ENCODE data around the gene BAIAP2.

DNA sequence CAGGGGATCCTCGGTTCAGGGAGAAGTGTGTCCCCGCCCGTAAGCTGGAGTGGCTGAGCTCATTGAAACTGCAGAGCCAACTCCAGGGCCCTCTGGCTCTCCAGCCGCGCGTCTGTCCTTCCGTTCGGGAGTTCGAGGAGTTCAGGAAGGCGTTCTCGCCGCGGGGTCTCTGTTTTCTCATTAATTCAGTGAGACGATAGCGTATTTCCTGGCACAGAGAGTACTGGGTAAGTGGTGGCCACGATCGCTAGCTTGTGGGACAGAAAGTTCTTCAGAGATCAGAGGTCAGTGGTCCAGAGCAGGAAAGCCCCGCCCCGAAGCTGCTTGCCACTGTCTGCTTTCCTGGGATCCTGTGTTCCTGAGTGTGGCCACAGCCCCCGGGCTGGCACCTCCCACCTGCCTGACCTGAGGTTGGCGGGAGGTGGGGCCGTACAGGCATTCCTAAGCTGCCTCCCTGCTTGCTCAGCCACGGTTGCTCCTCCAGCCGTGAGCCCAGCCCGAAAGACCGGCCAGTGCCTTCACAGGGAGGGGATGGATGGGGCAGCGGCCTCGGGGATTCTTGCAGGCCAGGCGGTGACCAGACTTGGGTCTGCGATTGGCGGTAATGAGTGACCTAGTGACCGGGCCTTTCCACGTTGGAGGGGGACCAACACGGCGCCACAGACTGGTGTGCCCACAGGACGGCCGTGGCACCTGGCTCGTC lies 8.9 kb downstream of the BAIAP2 start:
- TF ChIP-seq PPARA (CRISPR knock-in tag; IDR thresholded peaks at IDR 0.05; ENCODE audit: borderline replicate concordance) (no peak), ZFP3 (CRISPR knock-in tag; IDR thresholded peaks at IDR 0.05) (no peak), BACH2 (CRISPR knock-in tag; IDR thresholded peaks at IDR 0.05; ENCODE audit: borderline replicate concordance) (no peak), RARB (CRISPR knock-in tag; IDR thresholded peaks at IDR 0.05) (no peak), ISL1 (CRISPR knock-in tag; IDR thresholded peaks at IDR 0.05) (no peak), SNAI2 (CRISPR knock-in tag; IDR thresholded peaks at IDR 0.05) (no peak), TOX (CRISPR knock-in tag; IDR thresholded peaks at IDR 0.05; ENCODE audit: borderline replicate concordance) (no peak)
- TF ChIP-seq, protein P1, sequence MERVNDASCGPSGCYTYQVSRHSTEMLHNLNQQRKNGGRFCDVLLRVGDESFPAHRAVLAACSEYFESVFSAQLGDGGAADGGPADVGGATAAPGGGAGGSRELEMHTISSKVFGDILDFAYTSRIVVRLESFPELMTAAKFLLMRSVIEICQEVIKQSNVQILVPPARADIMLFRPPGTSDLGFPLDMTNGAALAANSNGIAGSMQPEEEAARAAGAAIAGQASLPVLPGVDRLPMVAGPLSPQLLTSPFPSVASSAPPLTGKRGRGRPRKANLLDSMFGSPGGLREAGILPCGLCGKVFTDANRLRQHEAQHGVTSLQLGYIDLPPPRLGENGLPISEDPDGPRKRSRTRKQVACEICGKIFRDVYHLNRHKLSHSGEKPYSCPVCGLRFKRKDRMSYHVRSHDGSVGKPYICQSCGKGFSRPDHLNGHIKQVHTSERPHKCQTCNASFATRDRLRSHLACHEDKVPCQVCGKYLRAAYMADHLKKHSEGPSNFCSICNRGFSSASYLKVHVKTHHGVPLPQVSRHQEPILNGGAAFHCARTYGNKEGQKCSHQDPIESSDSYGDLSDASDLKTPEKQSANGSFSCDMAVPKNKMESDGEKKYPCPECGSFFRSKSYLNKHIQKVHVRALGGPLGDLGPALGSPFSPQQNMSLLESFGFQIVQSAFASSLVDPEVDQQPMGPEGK (CRISPR knock-in tag; IDR thresholded peaks at IDR 0.05; ENCODE audit: borderline replicate concordance), result no peak
